Measurements from ENCODE around the gene TMEM179B. TPM values are rescaled to one million over a fixed set of nuclear protein-coding genes. Genes with fewer than 3 reads are reported as not detected.
A peak's percentile ranks its signal among the peaks of the same experiment; 100 is the strongest.
"Not testable (repeated sequence)": the region's sequence is repeated elsewhere in the genome, so short reads cannot be mapped to it uniquely, and the experiment has no call there.

The TMEM179B gene
- total and polyA plus RNA-seq, 2 of the 13 experiments (the other 11 are each of a cell fraction or from before 2014, with no cell fraction given) = 24.8 to 25.7 TPM

GRCh38 chr11:62828130-62828529 is 40.9 kb downstream of the TMEM179B start:
- POLR2A ChIA-PET = interaction anchor here (1.2 to 4.7 kb wide), 6 partner anchors 12 to 74 kb away, joined by 4 to 57 read pairs (median 7); partner anchors contain the start of genes TMEM179B, WDR74 and ZBTB3
- in situ Hi-C loops (cut with HindIII; ENCODE audit: extremely low pct_ligation_motif_present, low pct_unique_long_range_greater_than_20kb); H3K27ac ChIP-seq (ENCODE audit: extremely low read length, insufficient read depth, low read length); H2AFZ ChIP-seq (ENCODE audit: low read length); H3K27me3 ChIP-seq (ENCODE audit: control insufficient read depth in 1 of 2, insufficient read depth in 2 of 2, low read length in 2 of 2); H3K4me2 ChIP-seq (ENCODE audit: low read depth, low read length); BruUV-seq (replicated peaks); intact Hi-C loops (cut with micrococcal nuclease; ENCODE audit: unreplicated experiment); DNase-seq (ENCODE audit: low spot score); H3K9me3 ChIP-seq (ENCODE audit: low read length); H3K9ac ChIP-seq (ENCODE audit: insufficient read depth, low read depth, low read length); H3K4me3 ChIP-seq (replicated peaks in 1 of 3; ENCODE audit: insufficient read depth in 1 of 3, low read depth in 2 of 3, low read length in 3 of 3); FAIRE-seq; H4K20me1 ChIP-seq (ENCODE audit: insufficient read depth, low read length); ATAC-seq; CTCF ChIA-PET (ENCODE audit: low intra/inter-chr PET ratio, low total read pairs): not testable (repeated sequence)
- Histone ChIP-seq H3K79me2 (ENCODE audit: insufficient read depth, low read length) (peaks cover 22% of the 10 kb centered on the region), H3K36me3 (replicated peaks in 1 of 2; ENCODE audit: control insufficient read depth in 1 of 2, insufficient read depth in 2 of 2, low read length in 2 of 2) (peaks cover 21 to 41% of the 10 kb centered on the region in 2 experiments), H3K4me1 (ENCODE audit: insufficient read depth, low read length) (peaks cover 21% of the 10 kb centered on the region)
- TF ChIP-seq ZNF770 (CRISPR knock-in tag; IDR thresholded peaks at IDR 0.05) (peak; percentile 50), ZNF121 (CRISPR knock-in tag; IDR thresholded peaks at IDR 0.05) (peak; percentile 78; the same call in 1 of the 2 replicates)
- 97% methylated on average over 8 of the region's 8 CpGs for WGBS (ENCODE audit: low lambda C conversion rate)

GRCh38 chr11:62830904-62831519 is 43.8 kb downstream of the TMEM179B start:
- H3K4me3 ChIP-seq (replicated peaks in 1 of 3; ENCODE audit: insufficient read depth in 1 of 3, low read depth in 2 of 3, low read length in 3 of 3) = peak overlapping the region; percentile 78 to 100 (median 99)
- WGBS (ENCODE audit: low lambda C conversion rate) = 2% methylated on average over 26 of the region's 33 CpGs
- no peaks in the 10 kb centered on the region for H3K9me3 ChIP-seq (ENCODE audit: low read length)
- in situ Hi-C loops (cut with HindIII; ENCODE audit: extremely low pct_ligation_motif_present, low pct_unique_long_range_greater_than_20kb) = loop anchor here (5.0 kb wide), 1 partner anchor 44 kb away; the partner anchor contains the start of gene TMEM179B
- peaks cover 32% of the 10 kb centered on the region for H3K4me1 ChIP-seq (ENCODE audit: insufficient read depth, low read length)
- peaks cover 29% of the 10 kb centered on the region for H3K79me2 ChIP-seq (ENCODE audit: insufficient read depth, low read length)
- H3K27ac ChIP-seq (ENCODE audit: extremely low read length, insufficient read depth, low read length) = peak overlapping the region; percentile 95
- no peaks in the 10 kb centered on the region for H4K20me1 ChIP-seq (ENCODE audit: insufficient read depth, low read length)
- DNase-seq (ENCODE audit: low spot score) (peak; percentile 57), ATAC-seq (peak; percentile 49), FAIRE-seq (no peak)
- H3K9ac ChIP-seq (ENCODE audit: insufficient read depth, low read depth, low read length) = peak overlapping the region; percentile 94
- intact Hi-C loops (cut with micrococcal nuclease; ENCODE audit: unreplicated experiment) = loop anchor here (1.0 to 2.0 kb wide), 3 partner anchors 10 to 44 kb away; partner anchors contain the start of genes NXF1 and TMEM179B
- ChIA-PET POLR2A (interaction anchor here (0.9 to 4.7 kb wide), 21 partner anchors 9 to 209 kb away, joined by 3 to 164 read pairs (median 12); partner anchors contain the start of genes B3GAT3, BSCL2, C11orf98 and CSKMT), CTCF (ENCODE audit: low intra/inter-chr PET ratio, low total read pairs) (no interaction called here)
- no peak overlapping the region for H2AFZ ChIP-seq (ENCODE audit: low read length)
- no peaks in the 10 kb centered on the region; a peak in 1 of 5 replicates for H3K27me3 ChIP-seq (ENCODE audit: control insufficient read depth in 1 of 2, insufficient read depth in 2 of 2, low read length in 2 of 2)
- peaks cover 20 to 42% of the 10 kb centered on the region in 2 experiments for H3K36me3 ChIP-seq (replicated peaks in 1 of 2; ENCODE audit: control insufficient read depth in 1 of 2, insufficient read depth in 2 of 2, low read length in 2 of 2)
- BruUV-seq (replicated peaks) = no TSS peak
- peak overlapping the region; percentile 90 for H3K4me2 ChIP-seq (ENCODE audit: low read depth, low read length)
- TF ChIP-seq NR0B2 (CRISPR knock-in tag; IDR thresholded peaks at IDR 0.05) (no peak), RCOR2 (CRISPR knock-in tag; IDR thresholded peaks at IDR 0.05) (no peak), ZBTB44 (CRISPR knock-in tag; IDR thresholded peaks at IDR 0.05) (no peak), ZNF331 (CRISPR knock-in tag; IDR thresholded peaks at IDR 0.05) (no peak), ATF7-NPFF (CRISPR knock-in tag; IDR thresholded peaks at IDR 0.05; ENCODE audit: low read depth) (no peak), TFAP4 (IDR thresholded peaks at IDR 0.05; ENCODE audit: borderline replicate concordance, low read depth) (0 out of 2 replicates have a peak, but pooled peaks have one; percentile 29)
